Subcutaneous abdominal adipose tissue (tissue), 5 donors: ENCODE results near the gene WDR43.
A peak's percentile ranks its signal among the peaks of the same experiment; 100 is the strongest.

ENCODE experiments used
- H3K27ac ChIP-seq: one replicate; pipeline ENCODE4 v1.7.0; 2013; ENCODE audit warnings: low read depth, mild to moderate bottlenecking, inconsistent platforms, low read length, moderate library complexity
- H3K27me3 ChIP-seq, 5 donors: one replicate each; pipeline ENCODE4 v1.7.0; 2013; ENCODE audit warnings: low read length in 5 of 5, inconsistent platforms in 1 of 5; ENCODE audit not compliant: control insufficient read depth in 5 of 5, insufficient read depth in 4 of 5
- H3K36me3 ChIP-seq, 5 donors: one replicate each; pipeline ENCODE4 v1.7.0; 2013; ENCODE audit warnings: low read length in 5 of 5; ENCODE audit not compliant: control insufficient read depth in 5 of 5, insufficient read depth in 5 of 5
- H3K4me1 ChIP-seq, 5 donors: one replicate each; pipeline ENCODE4 v1.7.0; 2013; ENCODE audit warnings: low read length in 5 of 5, mild to moderate bottlenecking in 3 of 5, moderate library complexity in 1 of 5; ENCODE audit not compliant: control insufficient read depth in 5 of 5, insufficient read depth in 5 of 5
- H3K4me3 ChIP-seq, 5 donors: one replicate each; pipeline ENCODE4 v1.7.0; 2013; ENCODE audit warnings: low read length in 5 of 5, low read depth in 1 of 5
- H3K9ac ChIP-seq, 5 donors: one replicate each; pipeline ENCODE4 v1.7.0; 2013; ENCODE audit warnings: low read length in 5 of 5, mild to moderate bottlenecking in 4 of 5, moderate library complexity in 3 of 5
- H3K9me3 ChIP-seq, 5 donors: one replicate each; pipeline ENCODE4 v1.7.0; 2013; ENCODE audit warnings: low read length in 5 of 5; ENCODE audit not compliant: control insufficient read depth in 5 of 5
- donor health status: healthy.
- donor health status: healthy.
- donor health status: healthy.
- donor health status: healthy.
- donor health status: healthy.

The WDR43 gene

DNA sequence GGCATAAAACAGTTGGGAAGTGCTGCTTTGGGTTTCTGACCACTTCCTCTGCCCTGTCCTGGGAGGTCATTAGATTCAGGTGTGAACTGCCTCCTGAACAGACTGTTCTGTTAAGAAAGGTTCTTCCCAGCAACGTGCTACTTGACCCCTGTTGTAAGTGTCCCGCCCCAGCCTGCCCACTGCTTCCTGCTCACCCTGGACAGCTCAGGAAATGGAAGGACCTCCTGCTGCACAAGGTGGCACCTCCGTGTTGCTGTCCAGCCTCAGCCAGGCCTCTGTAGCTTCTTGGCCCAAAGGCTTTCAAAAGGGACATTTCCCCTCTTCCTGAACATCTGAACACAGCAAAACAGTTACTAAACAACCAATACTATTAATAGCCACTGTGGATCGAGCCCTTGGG, 92.0 kb downstream of the WDR43 start:
- Histone ChIP-seq H3K4me3 (no peak overlapping the region), H3K9me3 (no peaks in the 10 kb centered on the region), H3K9ac (no peak overlapping the region), H3K27ac (no peak overlapping the region), H3K4me1 (peaks cover 0 to 17% (median 12%) of the 10 kb centered on the region in 5 donors), H3K36me3 (no peaks in the 10 kb centered on the region), H3K27me3 (no peaks in the 10 kb centered on the region)

DNA sequence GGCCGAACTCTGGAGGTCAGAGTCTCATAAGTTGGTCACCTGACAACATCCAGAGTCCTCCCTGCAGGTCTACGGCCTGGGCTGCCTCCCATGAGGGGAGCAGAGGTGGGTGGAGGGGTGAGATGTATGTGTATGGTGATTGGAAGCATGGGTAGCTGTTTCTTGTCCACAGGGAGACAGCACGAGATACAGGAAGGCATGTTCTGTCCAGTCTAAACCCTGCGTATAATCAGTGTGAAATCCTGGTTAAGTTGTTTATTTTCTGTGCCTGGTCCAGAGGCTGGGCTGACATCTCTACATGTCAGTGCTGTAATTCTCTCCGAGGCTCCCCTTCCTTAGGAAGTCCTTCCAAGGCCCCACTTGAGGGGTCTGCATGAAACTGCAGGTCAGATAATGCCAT, 95.5 kb downstream of the WDR43 start:
- no peaks in the 10 kb centered on the region for H3K9me3 ChIP-seq
- H3K4me1 ChIP-seq = peaks cover 0 to 21% (median 16%) of the 10 kb centered on the region in 5 donors
- H3K9ac ChIP-seq = no peak overlapping the region
- H3K36me3 ChIP-seq = no peaks in the 10 kb centered on the region
- H3K27me3 ChIP-seq = no peaks in the 10 kb centered on the region
- H3K27ac ChIP-seq = no peak overlapping the region
- H3K4me3 ChIP-seq = no peak overlapping the region

DNA sequence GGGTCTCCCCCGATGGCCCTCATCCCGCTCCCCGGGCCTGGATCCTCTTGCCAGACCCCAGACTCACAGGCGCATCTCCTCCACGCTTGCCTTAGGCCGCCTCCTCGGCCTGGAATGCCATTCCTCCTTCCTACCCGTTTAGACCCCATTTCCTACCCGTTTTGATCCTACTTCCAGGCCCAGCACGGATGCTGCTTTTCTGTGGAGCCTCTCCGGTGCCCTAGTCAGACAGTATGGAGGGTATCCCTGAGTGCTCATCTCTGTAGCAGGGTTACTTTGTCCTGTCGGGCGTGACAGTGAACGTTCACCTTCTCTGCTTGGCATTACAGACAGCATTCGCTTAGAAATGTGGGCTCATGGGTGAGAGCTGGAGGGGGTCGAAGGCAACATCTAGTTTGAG, 96.0 kb downstream of the WDR43 start:
- no peak overlapping the region for H3K27ac ChIP-seq
- no peaks in the 10 kb centered on the region for H3K9me3 ChIP-seq
- H3K9ac ChIP-seq = no peak overlapping the region
- H3K27me3 ChIP-seq = no peaks in the 10 kb centered on the region
- no peaks in the 10 kb centered on the region for H3K36me3 ChIP-seq
- H3K4me1 ChIP-seq = peaks cover 0 to 21% (median 16%) of the 10 kb centered on the region in 5 donors
- no peak overlapping the region for H3K4me3 ChIP-seq

DNA sequence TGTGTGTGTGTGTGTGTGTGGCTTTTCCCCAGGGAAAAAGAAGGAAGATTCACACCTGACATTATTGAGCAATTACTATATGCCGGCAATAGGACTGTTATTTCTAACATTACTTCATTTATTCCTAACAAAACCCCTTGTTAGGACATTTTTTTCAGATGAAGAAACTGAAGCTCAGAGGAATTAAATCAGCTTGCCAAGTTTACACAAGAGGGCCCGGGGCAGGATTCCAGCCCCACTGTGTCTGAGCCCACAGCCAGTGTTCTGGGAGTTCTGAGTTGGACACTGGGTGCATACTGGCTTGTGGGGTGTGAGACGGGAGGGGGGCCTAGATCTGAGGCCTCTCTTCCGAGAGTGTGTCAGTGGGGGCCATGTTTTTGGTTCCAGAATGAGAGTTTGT, 96.6 kb downstream of the WDR43 start:
- H3K27ac ChIP-seq = no peak overlapping the region

DNA sequence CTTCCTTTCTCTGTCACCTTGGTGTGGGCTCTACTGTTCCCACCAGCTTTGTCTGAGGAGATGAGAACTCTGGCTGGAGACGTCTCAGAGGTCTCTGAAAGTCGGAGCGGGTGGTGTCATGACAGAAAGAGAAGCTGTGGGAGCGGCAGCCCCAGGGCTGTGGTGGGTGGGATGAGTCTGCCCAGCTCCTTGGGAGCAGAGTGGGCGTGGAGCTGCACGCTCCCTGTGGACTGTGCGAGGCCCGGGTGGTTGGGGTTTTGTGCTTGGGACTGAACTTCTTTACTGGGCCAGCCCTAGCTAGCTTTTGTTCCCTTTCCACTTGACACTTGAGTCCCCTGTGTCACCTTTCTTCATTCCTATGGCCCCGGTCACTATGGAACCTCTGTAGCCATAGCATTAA, 97.0 kb downstream of the WDR43 start:
- Histone ChIP-seq H3K27ac (no peak overlapping the region), H3K4me1 (peaks cover 0 to 21% (median 16%) of the 10 kb centered on the region in 5 donors), H3K9ac (peak overlapping the region in 1 of 5 donors; percentile 17), H3K36me3 (no peaks in the 10 kb centered on the region), H3K27me3 (no peaks in the 10 kb centered on the region), H3K4me3 (no peak overlapping the region), H3K9me3 (no peaks in the 10 kb centered on the region)

More for the DNA sequence above, 96.6 kb downstream of the WDR43 start:
- no peaks in the 10 kb centered on the region for H3K27me3 ChIP-seq
- peak overlapping the region in 1 of 5 donors; percentile 17 for H3K9ac ChIP-seq
- no peaks in the 10 kb centered on the region for H3K9me3 ChIP-seq
- H3K36me3 ChIP-seq = no peaks in the 10 kb centered on the region
- H3K4me3 ChIP-seq = no peak overlapping the region
- H3K4me1 ChIP-seq = peaks cover 0 to 21% (median 16%) of the 10 kb centered on the region in 5 donors

- H3K27ac ChIP-seq = no peak overlapping the region
- no peaks in the 10 kb centered on the region for H3K27me3 ChIP-seq
- H3K4me1 ChIP-seq = peaks cover 0 to 21% (median 16%) of the 10 kb centered on the region in 5 donors
- no peak overlapping the region for H3K4me3 ChIP-seq
- H3K9ac ChIP-seq = no peak overlapping the region
- H3K9me3 ChIP-seq = no peaks in the 10 kb centered on the region
- H3K36me3 ChIP-seq = no peaks in the 10 kb centered on the region
Measured at GRCh38 chr2:28993206-28993960, 98.9 kb downstream of the WDR43 start.

GRCh38 chr2:28994074-28994473, 99.6 kb downstream of the WDR43 start:
- Histone ChIP-seq H3K4me3 (no peak overlapping the region), H3K27me3 (no peaks in the 10 kb centered on the region), H3K9ac (no peak overlapping the region), H3K27ac (no peak overlapping the region), H3K36me3 (no peaks in the 10 kb centered on the region), H3K9me3 (no peaks in the 10 kb centered on the region), H3K4me1 (peaks cover 0 to 21% (median 16%) of the 10 kb centered on the region in 5 donors)

- Histone ChIP-seq H3K9me3 (no peaks in the 10 kb centered on the region), H3K27me3 (no peaks in the 10 kb centered on the region), H3K36me3 (no peaks in the 10 kb centered on the region), H3K27ac (no peak overlapping the region), H3K4me1 (peaks cover 0 to 21% (median 16%) of the 10 kb centered on the region in 5 donors), H3K9ac (no peak overlapping the region), H3K4me3 (no peak overlapping the region)
Measured at GRCh38 chr2:28994679-28995078, 100.2 kb downstream of the WDR43 start.

- Histone ChIP-seq H3K36me3 (no peaks in the 10 kb centered on the region), H3K27ac (no peak overlapping the region), H3K27me3 (no peaks in the 10 kb centered on the region), H3K4me1 (peaks cover 0 to 20% (median 9%) of the 10 kb centered on the region in 5 donors), H3K9me3 (no peaks in the 10 kb centered on the region), H3K9ac (no peak overlapping the region), H3K4me3 (no peak overlapping the region)
Measured at GRCh38 chr2:28995765-28996750, 101.6 kb downstream of the WDR43 start.
